Mesothelial cell of epicardium (in vitro differentiated cells): ENCODE measurements around the gene NOBOX. TPM values are rescaled to one million over a fixed set of nuclear protein-coding genes. Genes with fewer than 3 reads are reported as not detected.

Source experiments
- DNase-seq, 2 experiments: peaks; one replicate each; pipeline ENCODE4 v3.0.0; 2021; ENCODE audit warnings: low spot score in 2 of 2; ENCODE audit not compliant: unreplicated experiment in 2 of 2
- H3K27ac Mint-ChIP-seq: 2 replicates; pipeline ENCODE4 v1.8.0; 2021; ENCODE audit warnings: mixed read lengths
- H3K27me3 Mint-ChIP-seq: 2 replicates; pipeline ENCODE4 v1.8.0; 2021; ENCODE audit warnings: low read depth, mixed read lengths
- H3K36me3 Mint-ChIP-seq: 2 replicates; pipeline ENCODE4 v1.8.0; 2021; ENCODE audit warnings: mixed read lengths
- H3K4me1 Mint-ChIP-seq: 2 replicates; pipeline ENCODE4 v1.8.0; 2021; ENCODE audit warnings: mixed read lengths
- H3K4me3 Mint-ChIP-seq: 2 replicates; pipeline ENCODE4 v1.8.0; 2021; ENCODE audit warnings: mild to moderate bottlenecking, moderate library complexity, mixed read lengths
- H3K9me3 Mint-ChIP-seq: 2 replicates; pipeline ENCODE4 v1.8.0; 2021; ENCODE audit warnings: mixed read lengths
- total RNA-seq: library from RNA; stranded (reverse); gene quantifications from 3 replicates; pipeline ENCODE4 v1.2.1, GENCODE V29; 2021
- TF ChIP-seq, protein P1 (sequence below): fragments of 200-600 bp; sonication (generic); IDR thresholded peaks from one replicate; pipeline ENCODE4 v1.5.0; 2021; ENCODE audit warnings: antibody characterized with exemption; ENCODE audit not compliant: unreplicated experiment

NOBOX gene
- total RNA-seq, 1 donor from 2014 or later, result not detected

- peaks cover 17% of the 10 kb centered on the region for H3K4me1 Mint-ChIP-seq
- no peak overlapping the region for H3K4me3 Mint-ChIP-seq
- no peak for DNase-seq
- H3K27ac Mint-ChIP-seq, result no peak overlapping the region
- TF ChIP-seq, protein P1, sequence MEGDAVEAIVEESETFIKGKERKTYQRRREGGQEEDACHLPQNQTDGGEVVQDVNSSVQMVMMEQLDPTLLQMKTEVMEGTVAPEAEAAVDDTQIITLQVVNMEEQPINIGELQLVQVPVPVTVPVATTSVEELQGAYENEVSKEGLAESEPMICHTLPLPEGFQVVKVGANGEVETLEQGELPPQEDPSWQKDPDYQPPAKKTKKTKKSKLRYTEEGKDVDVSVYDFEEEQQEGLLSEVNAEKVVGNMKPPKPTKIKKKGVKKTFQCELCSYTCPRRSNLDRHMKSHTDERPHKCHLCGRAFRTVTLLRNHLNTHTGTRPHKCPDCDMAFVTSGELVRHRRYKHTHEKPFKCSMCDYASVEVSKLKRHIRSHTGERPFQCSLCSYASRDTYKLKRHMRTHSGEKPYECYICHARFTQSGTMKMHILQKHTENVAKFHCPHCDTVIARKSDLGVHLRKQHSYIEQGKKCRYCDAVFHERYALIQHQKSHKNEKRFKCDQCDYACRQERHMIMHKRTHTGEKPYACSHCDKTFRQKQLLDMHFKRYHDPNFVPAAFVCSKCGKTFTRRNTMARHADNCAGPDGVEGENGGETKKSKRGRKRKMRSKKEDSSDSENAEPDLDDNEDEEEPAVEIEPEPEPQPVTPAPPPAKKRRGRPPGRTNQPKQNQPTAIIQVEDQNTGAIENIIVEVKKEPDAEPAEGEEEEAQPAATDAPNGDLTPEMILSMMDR, result no peak
- H3K27me3 Mint-ChIP-seq, result peaks cover 21% of the 10 kb centered on the region
- H3K9me3 Mint-ChIP-seq, result no peaks in the 10 kb centered on the region
- H3K36me3 Mint-ChIP-seq, result no peaks in the 10 kb centered on the region
Measured at GRCh38 chr7:144403102-144403501, 391 bp downstream of the NOBOX start.

- peaks cover 5% of the 10 kb centered on the region for H3K4me1 Mint-ChIP-seq
Measured at GRCh38 chr7:144401490-144401889, 2.0 kb downstream of the NOBOX start.

DNA sequence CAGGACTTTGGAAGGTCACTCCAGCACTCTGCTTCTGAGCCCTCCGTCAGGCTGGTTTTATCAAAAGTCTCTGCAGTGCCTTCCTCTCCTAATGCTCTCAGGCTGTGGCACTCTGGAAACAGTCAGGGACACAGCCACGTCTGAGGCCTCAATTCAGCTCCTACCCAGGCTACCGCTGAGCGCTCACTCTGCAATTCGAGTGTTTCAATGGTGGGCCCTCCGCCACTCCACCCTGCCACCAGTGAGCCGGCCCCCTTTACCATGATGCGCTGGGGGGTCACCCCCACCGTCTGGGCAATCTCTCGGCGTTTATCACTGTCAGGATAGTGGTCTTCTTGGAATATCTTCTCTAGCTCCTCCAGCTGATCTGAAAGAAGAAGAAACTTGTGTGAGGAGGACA, 3.5 kb downstream of the NOBOX start:
- Mint-ChIP-seq H3K9me3 (no peaks in the 10 kb centered on the region), H3K27ac (no peak overlapping the region), H3K4me3 (no peak overlapping the region), H3K27me3 (peaks cover 30% of the 10 kb centered on the region), H3K36me3 (no peaks in the 10 kb centered on the region), H3K4me1 (no peaks in the 10 kb centered on the region)
- TF ChIP-seq, protein P1, result no peak
- no peak for DNase-seq

More at GRCh38 chr7:144401490-144401889, 2.0 kb downstream of the NOBOX start:
- Mint-ChIP-seq H3K36me3 (no peaks in the 10 kb centered on the region), H3K4me3 (no peak overlapping the region), H3K9me3 (no peaks in the 10 kb centered on the region), H3K27me3 (peaks cover 29% of the 10 kb centered on the region), H3K27ac (no peak overlapping the region)
- no peak for DNase-seq
- TF ChIP-seq, protein P1, result no peak

DNA sequence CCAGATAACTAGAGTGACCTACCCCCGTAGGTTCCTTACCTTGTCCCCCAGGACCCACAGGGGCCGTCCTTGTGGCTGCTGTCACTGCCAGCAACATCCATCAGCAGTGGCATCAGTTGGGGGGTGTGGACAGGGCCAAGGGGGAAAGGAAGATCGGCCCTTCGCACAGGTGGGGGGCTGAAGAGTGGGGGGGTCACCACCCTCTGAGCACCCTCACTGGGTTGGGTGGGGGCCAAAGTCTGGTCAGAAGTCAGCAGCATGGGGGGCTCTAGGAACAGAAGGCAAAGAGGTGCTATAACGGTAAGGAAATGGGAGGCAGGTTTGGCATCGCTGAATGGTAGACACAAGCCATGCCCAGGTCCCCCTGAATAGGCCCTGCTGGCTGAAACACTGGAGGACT, 4.6 kb downstream of the NOBOX start:
- H3K9me3 Mint-ChIP-seq, result no peaks in the 10 kb centered on the region
- H3K36me3 Mint-ChIP-seq, result no peaks in the 10 kb centered on the region
- H3K27me3 Mint-ChIP-seq, result peaks cover 30% of the 10 kb centered on the region
- no peaks in the 10 kb centered on the region for H3K4me1 Mint-ChIP-seq
- no peak for DNase-seq
- H3K27ac Mint-ChIP-seq, result no peak overlapping the region
- TF ChIP-seq, protein P1, result no peak
- no peak overlapping the region for H3K4me3 Mint-ChIP-seq

DNA sequence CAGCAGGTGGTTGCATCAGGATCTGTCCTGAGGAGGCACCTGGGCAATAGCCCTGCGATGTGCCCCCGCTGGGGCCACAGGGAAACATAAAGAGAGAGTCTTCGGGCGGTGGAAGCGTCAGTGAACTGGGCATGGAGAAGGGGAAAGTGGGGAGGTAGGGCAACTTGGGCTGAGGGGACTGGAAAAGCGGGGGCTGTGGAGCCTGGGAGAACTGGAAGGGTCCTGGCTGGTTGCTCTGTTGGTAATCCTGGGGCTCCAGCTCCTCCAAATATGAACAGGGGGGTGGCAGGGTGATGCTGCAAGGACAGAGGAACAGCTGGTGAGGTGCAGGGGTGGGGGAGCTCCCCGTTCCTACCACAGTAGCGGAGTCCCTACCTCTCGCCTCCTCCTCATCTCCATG, 5.2 kb downstream of the NOBOX start:
- no peak overlapping the region for H3K27ac Mint-ChIP-seq
- DNase-seq, result no peak
- H3K4me3 Mint-ChIP-seq, result no peak overlapping the region
- no peaks in the 10 kb centered on the region for H3K9me3 Mint-ChIP-seq
- peaks cover 30% of the 10 kb centered on the region for H3K27me3 Mint-ChIP-seq
- H3K36me3 Mint-ChIP-seq, result no peaks in the 10 kb centered on the region
- H3K4me1 Mint-ChIP-seq, result no peaks in the 10 kb centered on the region
- TF ChIP-seq, protein P1, result no peak

- Mint-ChIP-seq H3K4me3 (no peak overlapping the region), H3K27me3 (peaks cover 26% of the 10 kb centered on the region), H3K27ac (no peak overlapping the region), H3K9me3 (no peaks in the 10 kb centered on the region), H3K4me1 (no peaks in the 10 kb centered on the region), H3K36me3 (no peaks in the 10 kb centered on the region)
- no peak for DNase-seq
- TF ChIP-seq, protein P1, result no peak
Measured at GRCh38 chr7:144397086-144397485, 6.4 kb downstream of the NOBOX start.
